Breast epithelium (tissue), 4 donors: Measurements from ENCODE around the gene GSTM2. TPM values are rescaled to one million over a fixed set of nuclear protein-coding genes. Genes with fewer than 3 reads are reported as not detected.

Source experiments
- DNase-seq, 2 donors: peaks; one replicate each; pipeline ENCODE4 v3.0.0-alpha.2; 2019; ENCODE audit warnings: low spot score in 2 of 2
- H3K27ac ChIP-seq, 2 donors: fragments of 200-600 bp; sonication (generic) in 1 of 2; one replicate each; pipeline ENCODE4 v1.5.1; 2016 to 2019; ENCODE audit warnings: mild to moderate bottlenecking in 1 of 2
- H3K27me3 ChIP-seq, 2 donors: fragments of 200-600 bp; sonication (generic) in 1 of 2; one replicate each; pipeline versions ENCODE4 v1.5.1 to v1.6.0; 2017 to 2019; ENCODE audit warnings: control low read depth in 1 of 2, mild to moderate bottlenecking in 1 of 2
- H3K36me3 ChIP-seq: fragments of 200-600 bp; one replicate; pipeline ENCODE4 v1.5.1; 2019
- H3K4me1 ChIP-seq, 2 donors: fragments of 200-600 bp; sonication (generic); one replicate each; pipeline ENCODE4 v1.5.1; 2016 to 2019; ENCODE audit warnings: control low read depth in 1 of 2
- H3K4me3 ChIP-seq, 3 donors: fragments of 200-600 bp; sonication (generic); 1 replicate in 2 of 3; 2 replicates in 1 of 3; pipeline ENCODE4 v1.5.1; 2016 to 2019; ENCODE audit warnings: mild to moderate bottlenecking in 3 of 3, moderate library complexity in 2 of 3
- H3K9me3 ChIP-seq, 2 donors: fragments of 200-600 bp; sonication (generic) in 1 of 2; one replicate each; pipeline ENCODE4 v1.5.1; 2016 to 2019; ENCODE audit warnings: control low read depth in 1 of 2
- CTCF ChIP-seq, 3 donors: fragments of 450-650 bp; IDR thresholded peaks; one replicate each; pipeline ENCODE4 v1.5.1; 2016 to 2017; ENCODE audit warnings: antibody characterized with exemption in 3 of 3, mild to moderate bottlenecking in 3 of 3, moderate library complexity in 3 of 3
- POLR2A ChIP-seq: fragments of 450-650 bp; IDR thresholded peaks from one replicate; pipeline ENCODE4 v1.6.1; 2016; ENCODE audit warnings: antibody characterized with exemption, mild to moderate bottlenecking, moderate library complexity
- POLR2AphosphoS5 ChIP-seq, 3 donors: sonication (generic); formaldehyde crosslinking; IDR thresholded peaks; one replicate each; pipeline ENCODE4 v1.6.1; 2017; ENCODE audit warnings: antibody characterized with exemption in 3 of 3
- intact Hi-C: fragments of 100-400 bp; cut with DNase I; formaldehyde crosslinking; loops from one replicate; pipeline ENCODE4 v1.15.1; 2023; ENCODE audit warnings: low total_unique reads
- total RNA-seq, 3 donors: library from RNA; depleted of rRNA; stranded (reverse); fragments of >200 nt; gene quantifications; one replicate each; pipeline ENCODE4 v1.1.0, GENCODE V29; 2016

The GSTM2 gene
- total RNA-seq, 3 donors from 2014 or later = 47.8 to 93.4 (median 66.5) TPM

- H3K4me3 ChIP-seq = no peak overlapping the region
- no peaks in the 10 kb centered on the region for H3K27me3 ChIP-seq
- H3K27ac ChIP-seq = no peak overlapping the region
- intact Hi-C loops = no loop called here
- TF ChIP-seq POLR2A = no peak
- TF ChIP-seq CTCF (IDR thresholded peaks at IDR 0.05) = no peak
- TF ChIP-seq POLR2AphosphoS5 (IDR thresholded peaks at IDR 0.05) = no peak
- DNase-seq = no peak
- no peaks in the 10 kb centered on the region for H3K36me3 ChIP-seq
- H3K9me3 ChIP-seq = no peaks in the 10 kb centered on the region
- H3K4me1 ChIP-seq = no peaks in the 10 kb centered on the region
Measured at GRCh38 chr1:109718495-109718894, 50.6 kb downstream of the GSTM2 start.

- no peaks in the 10 kb centered on the region for H3K9me3 ChIP-seq
- DNase-seq = no peak
- no peak overlapping the region for H3K4me3 ChIP-seq
- intact Hi-C loops = no loop called here
- no peaks in the 10 kb centered on the region for H3K27me3 ChIP-seq
- TF ChIP-seq CTCF (IDR thresholded peaks at IDR 0.05) (no peak), POLR2AphosphoS5 (IDR thresholded peaks at IDR 0.05) (no peak), POLR2A (no peak)
- H3K27ac ChIP-seq = no peak overlapping the region
- no peaks in the 10 kb centered on the region for H3K4me1 ChIP-seq
- H3K36me3 ChIP-seq = no peaks in the 10 kb centered on the region
Measured at GRCh38 chr1:109719337-109719837, 51.5 kb downstream of the GSTM2 start.

- Histone ChIP-seq H3K36me3 (no peaks in the 10 kb centered on the region), H3K27ac (no peak overlapping the region), H3K4me3 (no peak overlapping the region), H3K9me3 (no peaks in the 10 kb centered on the region), H3K4me1 (no peaks in the 10 kb centered on the region), H3K27me3 (no peaks in the 10 kb centered on the region)
- TF ChIP-seq POLR2AphosphoS5 (IDR thresholded peaks at IDR 0.05) (no peak), CTCF (IDR thresholded peaks at IDR 0.05) (no peak), POLR2A (no peak)
- intact Hi-C loops = no loop called here
- DNase-seq = no peak
Measured at GRCh38 chr1:109721042-109721441, 53.2 kb downstream of the GSTM2 start.

- no peak for DNase-seq
- Histone ChIP-seq H3K27me3 (no peaks in the 10 kb centered on the region), H3K9me3 (no peaks in the 10 kb centered on the region), H3K36me3 (no peaks in the 10 kb centered on the region), H3K4me1 (no peaks in the 10 kb centered on the region), H3K27ac (no peak overlapping the region), H3K4me3 (no peak overlapping the region)
- no peak for TF ChIP-seq CTCF (IDR thresholded peaks at IDR 0.05)
- TF ChIP-seq POLR2A = no peak
- TF ChIP-seq POLR2AphosphoS5 (IDR thresholded peaks at IDR 0.05) = no peak
- intact Hi-C loops = no loop called here
Measured at GRCh38 chr1:109721971-109722370, 54.1 kb downstream of the GSTM2 start.

GRCh38 chr1:109722908-109723691 lies 55.2 kb downstream of the GSTM2 start:
- Histone ChIP-seq H3K36me3 (no peaks in the 10 kb centered on the region), H3K4me3 (no peak overlapping the region), H3K9me3 (no peaks in the 10 kb centered on the region), H3K27ac (no peak overlapping the region), H3K4me1 (no peaks in the 10 kb centered on the region), H3K27me3 (no peaks in the 10 kb centered on the region)
- no peak for DNase-seq
- TF ChIP-seq POLR2A = no peak
- no peak for TF ChIP-seq POLR2AphosphoS5 (IDR thresholded peaks at IDR 0.05)
- no peak for TF ChIP-seq CTCF (IDR thresholded peaks at IDR 0.05)
- intact Hi-C loops = no loop called here
